SK-N-MC (cell line): ENCODE results near the gene LHFPL3.

Experiments
- EZH2 ChIP-seq: fragments of 200-600 bp; sonication (generic); IDR thresholded peaks from one replicate; pipeline ENCODE4 v1.6.1; 2017; ENCODE audit warnings: antibody characterized with exemption
- POLR2AphosphoS5 ChIP-seq: IDR thresholded peaks from 2 replicates; pipeline ENCODE4 v1.6.1; 2012; ENCODE audit warnings: mild to moderate bottlenecking, low read depth, low read length, borderline replicate concordance

- no peak for TF ChIP-seq EZH2
- no peak for TF ChIP-seq POLR2AphosphoS5
Observed at GRCh38 chr7:104859754-104860426, 531.5 kb downstream of the LHFPL3 start.
